ENCODE data around the gene ELK4. TPM values are rescaled to one million over a fixed set of nuclear protein-coding genes. Genes with fewer than 3 reads are reported as not detected.

Gene ELK4
- total and polyA plus RNA-seq, 10 donors, result 8.5 to 109 (median 53.5) TPM

Small RNAs within 50 kb of the gene (small RNA-seq; reads per million reads assigned to genes)
- gene RNU2-19P, result 0 to 0.07 (median 0) reads per million in 4 donors
- 0 reads per million in 4 donors for gene RNU6-418P

Other genes with a start within 250 kb of the ELK4 start
- not detected for gene LEMD1, start 210.0 kb downstream of the ELK4 start, total RNA-seq
- not detected for gene LEMD1, start 210.0 kb downstream of the ELK4 start, polyA plus RNA-seq
- gene BLACAT1, start 176.0 kb downstream of the ELK4 start, total RNA-seq, result under 1 TPM in 5 of 7 donors, not detected in 2; 0.19 to 0.51 (median 0.24) TPM
- gene BLACAT1, start 176.0 kb downstream of the ELK4 start, polyA plus RNA-seq, result under 1 TPM in 1 of 3 donors, not detected in 2; 0.02 TPM
- gene CDK18, start 127.3 kb downstream of the ELK4 start, total RNA-seq, result 10 to 100 TPM; 14.1 to 25.3 (median 22.4) TPM
- gene CDK18, start 127.3 kb downstream of the ELK4 start, polyA plus RNA-seq, result 10 to 100 TPM in 1 of 3 donors, 1 to 10 TPM in 2; 3.5 to 15.3 (median 5.5) TPM
- gene SLC45A3, start 48.5 kb upstream of the ELK4 start, total RNA-seq, result 10 to 100 TPM; 22.8 to 43.7 (median 30.4) TPM
- gene SLC45A3, start 48.5 kb upstream of the ELK4 start, polyA plus RNA-seq, result 10 to 100 TPM; 16.8 to 41.5 (median 36.0) TPM
- 100 to 1,000 TPM in 5 of 7 donors, 10 to 100 TPM in 2; 85.4 to 142 (median 114) TPM for gene NUCKS1, start 118.2 kb upstream of the ELK4 start, total RNA-seq
- 10 to 100 TPM; 26.9 to 36.5 (median 32.8) TPM for gene NUCKS1, start 118.2 kb upstream of the ELK4 start, polyA plus RNA-seq
- 10 to 100 TPM; 31.7 to 49.7 (median 43.8) TPM for gene RAB29, start 143.5 kb upstream of the ELK4 start, total RNA-seq
- gene RAB29, start 143.5 kb upstream of the ELK4 start, polyA plus RNA-seq, result 10 to 100 TPM; 16.6 to 28.1 (median 21.2) TPM
- 10 to 100 TPM; 17.3 to 29.0 (median 22.9) TPM for gene SLC41A1, start 181.2 kb upstream of the ELK4 start, total RNA-seq
- gene SLC41A1, start 181.2 kb upstream of the ELK4 start, polyA plus RNA-seq, result 1 to 10 TPM; 4.1 to 7.5 (median 5.8) TPM
- 1 to 10 TPM in 5 of 7 donors, under 1 TPM in 2; 0.28 to 2.9 (median 1.8) TPM for gene PM20D1, start 218.1 kb upstream of the ELK4 start, total RNA-seq
- under 1 TPM in 2 of 3 donors, not detected in 1; 0.38 to 0.53 TPM for gene PM20D1, start 218.1 kb upstream of the ELK4 start, polyA plus RNA-seq